H1 (cell line): ENCODE results near the gene AIG1. TPM values are rescaled to one million over a fixed set of nuclear protein-coding genes. Genes with fewer than 3 reads are reported as not detected.

Experiments used
- CTCF ChIA-PET: fragments of 300-600 bp; sonication (Branson Sonifier 250); formaldehyde crosslinking; loops from one replicate; lab custom pipeline; 2021; ENCODE audit not compliant: partially characterized antibody; lab: Charles Lee
- POLR2A ChIA-PET: fragments of 300-600 bp; sonication (Branson Sonifier 250); formaldehyde crosslinking; loops from one replicate; lab custom pipeline; 2021; ENCODE audit warnings: inconsistent platforms; ENCODE audit not compliant: partially characterized antibody; lab: Charles Lee
- DNase-seq, 2 experiments: peaks; one replicate each; pipeline versions ENCODE4 v3.0.0 to v3.0.0-alpha.2; 2010 to 2022; ENCODE audit warnings: low spot score in 2 of 2, low read depth in 1 of 2, mixed read lengths in 1 of 2
- FAIRE-seq: peaks from 2 replicates; lab custom pipeline; 2011; peaks lifted over from hg19 to GRCh38; lab: Jason Lieb, UNC
- H2AFZ ChIP-seq: 2 replicates; pipeline ENCODE4 v1.8.1; 2012; ENCODE audit warnings: low read length, inconsistent platforms
- H2AK5ac ChIP-seq: 2 replicates; pipeline ENCODE4 v1.6.1; 2013; ENCODE audit warnings: low read depth, low read length
- H2BK120ac ChIP-seq: replicated peaks from 2 replicates; pipeline ENCODE3; 2013; ENCODE audit warnings: low read depth, low read length, inconsistent platforms
- H2BK12ac ChIP-seq: 2 replicates; pipeline ENCODE4 v1.6.1; 2013; ENCODE audit warnings: low read depth, low read length
- H2BK15ac ChIP-seq: 2 replicates; pipeline ENCODE4 v1.6.1; 2013; ENCODE audit warnings: low read length
- H2BK20ac ChIP-seq: 2 replicates; pipeline ENCODE4 v1.6.1; 2013; ENCODE audit warnings: low read length
- H2BK5ac ChIP-seq: 2 replicates; pipeline ENCODE4 v1.6.1; 2013; ENCODE audit warnings: low read depth, low read length
- H3K14ac ChIP-seq: 2 replicates; pipeline ENCODE4 v1.6.1; 2013; ENCODE audit warnings: inconsistent platforms; ENCODE audit not compliant: insufficient read length
- H3K18ac ChIP-seq: 2 replicates; pipeline ENCODE4 v1.6.1; 2013; ENCODE audit warnings: low read length; ENCODE audit errors: extremely low read depth
- H3K23ac ChIP-seq: 2 replicates; pipeline ENCODE4 v1.6.1; 2013; ENCODE audit warnings: inconsistent platforms; ENCODE audit not compliant: insufficient read length
- H3K23me2 ChIP-seq: 2 replicates; pipeline ENCODE4 v1.6.1; 2013; ENCODE audit warnings: low read depth, low read length
- H3K27ac ChIP-seq: 2 replicates; pipeline ENCODE4 v1.6.1; 2011; ENCODE audit warnings: low read depth, low read length, inconsistent platforms
- H3K27me3 ChIP-seq, 4 experiments: replicated peaks in 1 of 4; 1 replicate in 1 of 4; 2 replicates in 3 of 4; pipeline versions ENCODE4 v1.6.1 to v1.8.1; 2011 to 2013; ENCODE audit warnings: low read length in 3 of 4, mild to moderate bottlenecking in 3 of 4, inconsistent platforms in 2 of 4, mixed read lengths in 2 of 4, moderate library complexity in 1 of 4; ENCODE audit not compliant: control insufficient read depth in 3 of 4, insufficient read depth in 3 of 4; ENCODE audit errors: extremely low read depth in 1 of 4
- H3K36me3 ChIP-seq, 4 experiments: 2 replicates each; pipeline versions ENCODE4 v1.6.1 to v1.8.1; 2011 to 2013; ENCODE audit warnings: mild to moderate bottlenecking in 4 of 4, low read length in 3 of 4, moderate library complexity in 2 of 4, control low read depth in 1 of 4, inconsistent platforms in 1 of 4; ENCODE audit not compliant: insufficient read depth in 4 of 4, control insufficient read depth in 2 of 4
- H3K4ac ChIP-seq: replicated peaks from 2 replicates; pipeline ENCODE3; 2013; ENCODE audit warnings: low read length, low read depth, mixed read lengths, inconsistent platforms; ENCODE audit not compliant: insufficient read length
- H3K4me1 ChIP-seq, 4 experiments: replicated peaks in 1 of 4; 1 replicate in 1 of 4; 2 replicates in 3 of 4; pipeline versions ENCODE4 v1.6.1 to v1.8.1; 2011 to 2013; ENCODE audit warnings: low read length in 3 of 4, inconsistent platforms in 2 of 4, mixed read lengths in 1 of 4; ENCODE audit not compliant: insufficient read depth in 4 of 4, control insufficient read depth in 3 of 4
- H3K4me2 ChIP-seq, 2 experiments: 2 replicates each; pipeline versions ENCODE4 v1.6.1 to v1.8.1; 2011 to 2013; ENCODE audit warnings: low read depth in 2 of 2, low read length in 2 of 2, control low read depth in 1 of 2, inconsistent platforms in 1 of 2, mild to moderate bottlenecking in 1 of 2; ENCODE audit not compliant: insufficient read depth in 1 of 2
- H3K4me3 ChIP-seq, 4 experiments: fragments of 200-600, 300-600 bp in 1 of 4; sonication (generic), shearing (Covaris generic), sonication (Bioruptor Twin) in 1 of 4; 2 replicates each; pipeline versions ENCODE4 v1.5.1 to v1.8.1; 2011 to 2016; ENCODE audit warnings: low read length in 4 of 4, low read depth in 3 of 4, control low read depth in 2 of 4, inconsistent platforms in 2 of 4, mild to moderate bottlenecking in 2 of 4, mixed read lengths in 1 of 4, moderate library complexity in 1 of 4; ENCODE audit not compliant: insufficient read depth in 2 of 4; ENCODE audit errors: extremely low read depth in 1 of 4
- H3K56ac ChIP-seq: replicated peaks from 2 replicates; pipeline ENCODE3; 2013; ENCODE audit warnings: low read depth, mild to moderate bottlenecking, mixed read lengths, low read length, inconsistent platforms; ENCODE audit not compliant: insufficient read length
- H3K79me1 ChIP-seq: 2 replicates; pipeline ENCODE4 v1.6.1; 2013; ENCODE audit warnings: low read depth, low read length, control low read depth
- H3K79me2 ChIP-seq, 2 experiments: 2 replicates each; pipeline versions ENCODE4 v1.6.1 to v1.8.1; 2012 to 2013; ENCODE audit warnings: low read length in 2 of 2, mild to moderate bottlenecking in 2 of 2, inconsistent platforms in 1 of 2; ENCODE audit not compliant: insufficient read depth in 2 of 2, control insufficient read depth in 1 of 2
- H3K9ac ChIP-seq, 4 experiments: replicated peaks in 1 of 4; 1 replicate in 1 of 4; 2 replicates in 3 of 4; pipeline versions ENCODE4 v1.6.1 to v1.8.1; 2011 to 2013; ENCODE audit warnings: low read depth in 3 of 4, low read length in 3 of 4, control low read depth in 2 of 4, mild to moderate bottlenecking in 2 of 4, moderate library complexity in 2 of 4, inconsistent platforms in 1 of 4; ENCODE audit errors: extremely low read depth in 1 of 4
- H3K9me3 ChIP-seq, 2 experiments: 2 replicates each; pipeline versions ENCODE4 v1.6.1 to v1.8.1; 2012 to 2013; ENCODE audit warnings: mild to moderate bottlenecking in 2 of 2, moderate library complexity in 2 of 2, control low read depth in 1 of 2, inconsistent platforms in 1 of 2, low read depth in 1 of 2, low read length in 1 of 2, mixed read lengths in 1 of 2; ENCODE audit not compliant: insufficient read depth in 2 of 2
- H4K20me1 ChIP-seq, 2 experiments: replicated peaks in 1 of 2; 2 replicates each; pipeline versions ENCODE3 to v1.8.1; 2011 to 2013; ENCODE audit warnings: inconsistent platforms in 2 of 2, low read length in 2 of 2, mild to moderate bottlenecking in 1 of 2; ENCODE audit not compliant: insufficient read depth in 2 of 2, control insufficient read depth in 1 of 2
- H4K5ac ChIP-seq: 2 replicates; pipeline ENCODE4 v1.6.1; 2013; ENCODE audit warnings: low read length, low read depth, mixed read lengths, inconsistent platforms; ENCODE audit not compliant: insufficient read length
- H4K8ac ChIP-seq: 2 replicates; pipeline ENCODE4 v1.8.0; 2013; ENCODE audit warnings: mild to moderate bottlenecking, moderate library complexity, low read length, inconsistent platforms; ENCODE audit not compliant: insufficient read depth; ENCODE audit errors: extremely low read depth
- H4K91ac ChIP-seq: replicated peaks from 2 replicates; pipeline ENCODE3; 2013; ENCODE audit warnings: low read length, mixed read lengths, inconsistent platforms; ENCODE audit not compliant: insufficient read length
- ASH2L ChIP-seq: fragments of 200-600, 300-600 bp; sonication (generic); IDR thresholded peaks from one replicate; pipeline ENCODE4 v1.7.1; 2017; ENCODE audit warnings: low read length
- EGR1 ChIP-seq: IDR thresholded peaks from 2 replicates; pipeline ENCODE4 v1.6.1; 2011; ENCODE audit warnings: low read depth, low read length, borderline replicate concordance
- KDM5A ChIP-seq: fragments of 200-600 bp; IDR thresholded peaks from 2 replicates; pipeline ENCODE4 v1.7.1; 2012; ENCODE audit warnings: mild to moderate bottlenecking, low read length, inconsistent platforms, mixed read lengths
- WGBS, 2 experiments: shearing (Covaris generic) in 1 of 2; methylation state at CpG; one replicate each; pipeline versions ENCODE4 v1.1.6 to v1.1.7; 2013 to 2015; ENCODE audit warnings: low lambda C conversion rate in 2 of 2, mixed read lengths in 2 of 2, inconsistent platforms in 1 of 2, low coverage in 1 of 2, missing lambda C conversion rate in 1 of 2; ENCODE audit not compliant: insufficient replicate concordance in 2 of 2, insufficient coverage in 1 of 2, insufficient read length in 1 of 2; ENCODE audit errors: extremely low coverage in 1 of 2, missing lambda C conversion rate in 1 of 2; 5-methylcytosine and 5-hydroxymethylcytosine counted together
- polyA plus RNA-seq, 7 experiments: library from polyadenylated mRNA; depleted of rRNA in 3 of 7; stranded (reverse) in 5 of 7; unstranded in 2 of 7; fragments of >200 nt in 5 of 7; fragments of 200-250 nt in 2 of 7; gene quantifications; 1 replicate in 5 of 7; 2 replicates in 1 of 7; 4 replicates in 1 of 7; pipeline versions ENCODE4 v1.2.1 to v1.2.3, GENCODE V29; 2011 to 2013; ENCODE audit warnings: missing spikeins in 2 of 7, mixed read lengths in 2 of 7
- total RNA-seq: library from RNA; stranded (reverse); fragmentation: NEBNext Ultra II Directional; extraction: Animal tissue kit (Norgen Biotek cat#: 25700); gene quantifications from 2 replicates; pipeline ENCODE4 v1.2.1, GENCODE V29; 2021

The AIG1 gene
- total and polyA plus RNA-seq, 2 of the 8 experiments (the other 6 are each of a cell fraction or from before 2014, with no cell fraction given): 56.6 to 58.4 TPM

DNA sequence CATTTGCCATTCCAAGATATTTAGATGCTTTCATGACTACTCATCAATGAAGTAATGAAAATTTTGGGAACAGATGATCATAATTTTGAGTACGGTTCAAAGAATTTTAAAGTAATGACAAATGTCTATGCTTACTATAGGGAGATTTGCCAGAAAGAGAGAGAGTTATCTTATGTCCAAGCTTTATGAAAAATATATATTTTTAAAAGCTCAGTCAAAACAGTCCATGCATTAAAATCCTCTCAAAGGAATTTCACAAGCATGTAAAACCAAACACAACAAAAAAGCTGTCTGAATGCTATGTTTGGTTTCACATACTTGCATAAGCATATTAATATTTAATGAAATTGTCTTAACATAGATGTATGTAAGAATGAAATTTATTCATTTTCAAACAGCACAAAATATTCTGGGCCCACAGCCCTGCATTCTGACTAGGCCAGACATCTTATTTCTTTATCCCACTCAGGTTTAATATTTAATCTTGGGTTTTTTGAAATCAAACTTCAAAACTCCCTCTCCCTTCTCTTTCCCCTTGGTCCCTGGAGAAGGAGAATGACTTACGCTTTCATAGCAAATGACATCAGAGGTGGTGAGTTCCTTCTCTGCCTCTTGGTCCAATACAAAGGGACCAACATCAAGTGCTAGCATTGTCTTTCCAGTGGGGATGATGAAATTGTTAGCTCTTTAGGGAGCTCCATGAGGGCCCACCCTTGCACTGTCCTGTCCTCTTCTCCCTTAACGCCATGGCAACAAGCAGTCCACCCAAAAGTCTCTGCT is 295.6 kb downstream of the AIG1 start:
- Histone ChIP-seq H3K79me1 (no peaks in the 10 kb centered on the region), H3K4me3 (no peak overlapping the region), H3K4ac (no peak overlapping the region), H2BK15ac (no peak overlapping the region), H3K79me2 (no peaks in the 10 kb centered on the region), H3K36me3 (no peaks in the 10 kb centered on the region), H2BK20ac (no peak overlapping the region), H2BK12ac (no peak overlapping the region), H4K91ac (no peak overlapping the region), H2AFZ (no peak overlapping the region), H3K23ac (no peak overlapping the region), H3K9ac (no peak overlapping the region), H4K8ac (no peak overlapping the region), H3K23me2 (no peaks in the 10 kb centered on the region), H2BK120ac (no peak overlapping the region), H2BK5ac (no peak overlapping the region), H4K5ac (no peak overlapping the region), H3K27ac (no peak overlapping the region), H3K9me3 (peaks cover 0 to 3% of the 10 kb centered on the region in 2 experiments; a peak in 1 of 4 replicates), H3K4me2 (no peak overlapping the region), H3K56ac (no peak overlapping the region), H3K14ac (no peak overlapping the region), H3K18ac (no peak overlapping the region), H3K27me3 (no peaks in the 10 kb centered on the region), H2AK5ac (no peak overlapping the region), H3K4me1 (no peaks in the 10 kb centered on the region), H4K20me1 (no peaks in the 10 kb centered on the region)
- ChIA-PET CTCF (no interaction called here), POLR2A (no interaction called here)
- FAIRE-seq: no peak
- WGBS, 2 experiments: 59% methylated on average over 3 of the region's 3 CpGs; no CpG with 5 or more reads in 1 of the 2 experiments
- TF ChIP-seq EGR1: no peak
- no peak for TF ChIP-seq ASH2L
- no peak for TF ChIP-seq KDM5A
- DNase-seq: no peak
